ENCODE data around the gene SLTM.
"Not testable (repeated sequence)": the region's sequence is repeated elsewhere in the genome, so short reads cannot be mapped to it uniquely, and the experiment has no call there.

The SLTM gene

DNA sequence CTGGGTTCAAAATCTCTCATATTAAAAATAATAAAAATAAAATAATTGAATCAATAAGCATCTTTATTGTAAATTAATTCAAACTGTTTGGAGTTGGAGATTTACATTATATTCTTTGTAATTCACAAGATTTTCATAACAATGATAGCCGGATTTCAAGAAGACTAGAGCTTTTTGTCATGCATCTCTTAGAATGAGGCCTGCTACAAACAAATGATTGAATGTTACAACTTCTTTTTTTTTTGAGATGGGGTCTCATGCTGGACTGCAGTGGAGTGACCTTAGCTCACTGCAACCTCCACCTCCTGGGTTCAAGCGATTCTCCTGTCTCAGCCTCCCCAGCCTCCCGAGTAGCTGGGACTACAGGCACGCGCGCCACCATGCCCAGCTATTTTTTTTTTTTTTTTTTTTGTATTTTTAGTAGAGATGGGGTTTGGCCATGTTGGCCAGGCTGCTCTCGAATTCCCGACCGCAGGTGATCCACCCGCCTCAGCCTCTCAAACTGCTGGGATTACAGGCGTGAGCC is 3.5 kb downstream of the SLTM start:
- no peak for DNase-seq (ENCODE audit: low read depth in 2 of 2)

DNA sequence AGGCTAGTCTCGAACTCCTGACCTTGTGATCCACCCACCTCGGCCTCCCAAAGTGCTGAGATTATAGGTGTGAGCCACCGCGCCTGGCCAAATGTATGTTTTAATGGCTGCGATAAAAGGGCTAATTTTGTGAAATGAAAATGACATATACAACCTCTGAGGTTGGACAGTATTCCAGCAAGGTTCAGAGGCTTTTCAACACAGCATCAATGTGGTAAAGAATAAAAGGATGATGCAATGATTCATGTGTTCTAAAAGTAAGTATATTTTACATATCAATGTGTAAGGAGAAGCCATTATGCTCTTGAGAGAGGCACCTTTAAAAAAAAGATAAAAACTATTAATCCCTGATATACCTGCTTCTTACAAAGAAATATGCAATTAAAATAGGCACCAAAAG is 6.7 kb downstream of the SLTM start:
- no peak for DNase-seq (ENCODE audit: low read depth in 2 of 2)

DNA sequence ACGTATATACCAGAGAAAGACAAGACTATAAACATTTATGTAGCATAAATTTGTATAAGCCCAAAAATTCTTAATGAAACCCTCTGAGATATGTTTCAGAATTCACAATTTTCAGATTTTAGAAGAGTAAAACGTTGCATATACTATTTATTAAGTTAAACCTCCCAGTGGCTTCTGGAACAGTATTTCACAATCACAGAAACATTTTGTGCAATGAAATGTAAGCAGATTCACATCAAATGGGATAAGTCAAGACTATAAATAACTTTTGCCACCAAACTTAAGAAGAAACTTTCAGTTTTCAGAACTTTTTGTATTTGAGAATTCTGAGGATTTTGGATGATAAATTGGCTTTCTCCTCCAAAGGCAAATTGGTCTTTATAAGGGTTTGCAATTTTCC is 9.2 kb downstream of the SLTM start:
- no peak for DNase-seq (ENCODE audit: low read depth in 2 of 2)

DNA sequence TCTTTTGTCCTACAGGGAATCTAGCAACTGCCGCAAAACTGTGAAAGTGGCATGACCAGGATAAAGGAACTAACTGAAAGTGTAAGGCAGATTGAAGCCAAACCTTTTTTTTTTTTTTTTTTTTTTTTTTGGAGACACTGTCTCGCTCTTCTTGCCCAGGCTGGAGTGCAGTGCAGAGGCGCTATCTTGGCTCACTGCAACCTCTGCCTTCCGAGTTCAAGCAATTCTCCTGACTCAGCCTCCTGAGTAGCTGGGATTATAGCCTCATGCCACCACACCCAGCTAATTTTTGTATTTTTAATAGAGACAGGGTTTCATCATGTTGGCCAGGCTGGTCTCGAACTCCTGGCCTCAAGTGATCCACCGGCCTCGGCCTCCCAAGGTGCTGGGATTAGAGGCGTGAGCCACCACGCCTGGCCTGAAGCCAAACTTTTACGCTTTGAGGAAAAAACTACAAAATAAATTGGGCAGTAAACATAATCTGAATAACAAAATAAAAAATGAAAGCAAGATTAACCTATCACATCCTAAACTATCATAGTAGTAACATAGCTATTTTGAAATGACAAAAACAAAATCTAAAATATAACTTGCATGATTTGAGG is 9.7 kb downstream of the SLTM start:
- no peak for DNase-seq (ENCODE audit: low read depth in 2 of 2)

DNA sequence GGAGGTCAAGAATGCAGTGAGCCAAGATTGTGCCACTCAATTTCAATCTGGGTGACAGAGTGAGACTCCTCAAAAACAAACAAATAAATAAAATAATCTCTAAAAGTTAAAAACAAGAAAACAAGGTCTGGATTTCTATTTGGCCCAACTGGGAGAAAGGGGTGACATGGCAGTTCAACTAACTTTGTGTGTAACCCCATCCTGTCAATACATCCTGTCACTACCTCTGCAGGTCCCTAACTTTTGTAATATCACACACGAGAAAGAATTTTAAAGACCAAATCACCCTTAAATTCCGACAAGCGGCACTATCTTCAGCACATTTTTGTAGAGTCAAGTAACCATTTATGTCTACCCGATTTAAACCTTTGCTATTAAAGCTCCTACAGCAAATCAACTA is 10.2 kb downstream of the SLTM start:
- no peak for DNase-seq (ENCODE audit: low read depth in 2 of 2)

DNA sequence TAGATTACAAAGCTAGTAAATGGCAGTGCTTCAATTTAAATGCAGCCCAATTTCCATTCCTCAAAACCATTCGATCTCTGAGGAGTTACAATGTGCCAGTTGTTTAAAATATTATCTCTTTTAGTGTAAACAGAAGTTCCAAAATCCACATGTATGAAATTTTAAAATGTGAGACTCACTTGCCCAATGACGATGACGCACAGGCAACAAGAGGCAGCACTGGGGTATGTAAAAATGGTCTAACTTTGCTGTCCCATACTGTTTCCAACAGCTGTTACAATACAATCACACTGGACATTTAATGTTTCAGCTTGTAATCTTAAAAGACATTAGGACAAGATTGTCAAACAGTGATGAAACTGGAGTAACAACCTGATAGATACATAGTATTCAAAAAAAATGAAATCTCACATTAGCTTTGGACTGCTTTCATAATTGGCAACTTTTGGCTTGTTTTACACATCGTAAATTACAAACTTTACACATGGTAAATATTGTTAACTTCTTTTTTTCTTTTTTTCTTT is 12.2 kb downstream of the SLTM start:
- DNase-seq (ENCODE audit: low read depth in 2 of 2) = no peak

DNA sequence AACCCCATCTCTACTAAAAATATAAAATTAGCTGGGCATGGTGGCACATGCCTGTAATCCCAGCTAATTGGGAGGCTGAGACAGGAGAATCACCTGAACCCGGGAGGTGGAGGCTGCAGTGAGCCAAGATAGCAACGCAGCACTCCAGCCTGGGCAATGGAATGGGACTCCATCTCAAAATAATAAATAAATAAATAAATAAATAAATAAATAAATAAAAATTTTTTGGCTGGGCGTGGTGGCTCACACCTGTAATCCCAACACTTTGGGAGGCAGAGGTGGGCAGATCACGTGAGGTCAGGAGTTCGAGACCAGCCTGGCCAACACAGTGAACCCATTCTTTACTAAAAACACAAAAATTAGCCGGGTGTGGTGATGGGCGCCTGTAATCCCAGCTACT is 13.0 kb downstream of the SLTM start:
- not testable (repeated sequence) for DNase-seq (ENCODE audit: low read depth in 2 of 2)

DNA sequence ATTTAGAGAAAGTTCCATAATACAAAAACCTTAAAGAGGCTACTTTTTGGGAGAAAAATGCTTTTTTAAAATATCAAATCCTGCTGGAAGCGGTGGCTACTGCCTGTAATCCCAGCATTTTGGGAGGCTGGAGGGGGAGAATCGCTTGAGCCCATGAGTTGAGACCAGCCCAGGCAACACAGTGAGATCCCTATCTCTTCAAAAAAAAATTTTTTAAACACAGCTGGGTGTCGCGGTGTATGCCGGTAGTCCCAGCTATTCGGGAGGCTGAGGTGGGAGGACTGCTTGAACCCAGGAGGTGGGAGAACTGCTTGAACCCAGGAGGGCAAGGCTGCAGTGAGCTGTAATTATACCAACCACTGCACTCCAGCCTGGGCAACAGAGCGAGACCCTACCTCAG is 14.2 kb downstream of the SLTM start:
- no peak for DNase-seq (ENCODE audit: low read depth in 2 of 2)

DNA sequence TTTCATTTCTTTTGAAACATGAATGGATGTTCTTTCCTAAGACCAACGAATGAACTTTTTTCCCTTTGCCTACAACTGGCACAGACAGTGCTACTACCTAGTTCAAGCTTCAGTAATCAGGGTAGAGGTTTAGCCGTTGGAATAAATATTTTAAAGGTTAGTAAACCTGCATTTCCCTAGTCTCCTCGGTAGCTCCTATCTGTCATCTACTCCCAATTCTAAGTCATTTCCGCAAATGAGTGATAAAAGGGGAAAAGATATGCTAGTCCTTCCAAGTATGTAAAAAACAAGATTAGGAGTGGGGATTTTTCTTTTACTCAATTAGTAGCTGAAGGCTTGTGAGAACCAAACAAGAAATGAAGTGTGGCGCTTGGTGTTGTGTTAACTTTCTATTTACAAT is 15.2 kb downstream of the SLTM start:
- DNase-seq (ENCODE audit: low read depth in 2 of 2) = no peak

DNA sequence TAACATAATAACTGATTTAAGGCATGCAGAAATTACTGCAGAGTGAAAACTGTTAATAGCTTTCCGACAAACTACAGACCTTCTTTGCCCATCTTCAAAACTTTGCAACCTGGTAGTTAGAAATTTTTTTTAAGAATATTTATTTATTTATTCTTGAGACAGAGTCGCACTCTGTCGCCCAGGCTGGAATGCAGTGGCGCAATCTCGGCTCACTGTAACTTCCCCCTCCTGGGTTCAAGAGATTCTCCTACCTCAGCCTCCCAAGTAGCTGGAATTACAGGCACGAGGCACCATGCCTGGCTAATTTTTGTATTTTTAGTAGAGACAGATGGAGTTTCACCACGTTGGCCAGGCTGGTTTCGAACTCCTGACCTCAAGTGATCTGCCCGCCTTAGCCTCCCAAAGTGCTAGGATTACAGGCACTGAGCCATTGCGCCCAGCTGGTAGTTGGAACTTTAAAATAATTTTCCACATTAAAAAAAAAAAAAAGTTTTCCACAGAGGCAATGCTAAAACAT is 15.8 kb downstream of the SLTM start:
- not testable (repeated sequence) for DNase-seq (ENCODE audit: low read depth in 2 of 2)

DNA sequence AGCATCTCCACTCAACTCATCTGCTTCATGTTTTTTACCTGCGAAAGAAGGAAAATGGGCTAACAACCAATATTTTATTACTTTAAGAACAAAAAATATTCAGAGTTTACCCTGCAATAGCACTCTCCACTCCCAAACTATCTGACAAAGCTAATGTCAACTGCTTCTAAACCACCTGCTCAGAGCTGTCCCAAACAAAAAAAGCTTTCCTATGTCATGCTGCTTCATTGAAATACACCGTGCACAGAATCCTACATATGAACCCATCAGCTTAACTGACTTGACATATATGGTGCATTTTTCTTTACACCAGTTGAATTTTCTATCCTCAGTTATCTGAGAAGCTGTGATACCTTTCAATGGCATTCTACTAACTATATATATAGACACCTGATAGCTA is 16.5 kb downstream of the SLTM start:
- DNase-seq (ENCODE audit: low read depth in 2 of 2) = no peak

DNA sequence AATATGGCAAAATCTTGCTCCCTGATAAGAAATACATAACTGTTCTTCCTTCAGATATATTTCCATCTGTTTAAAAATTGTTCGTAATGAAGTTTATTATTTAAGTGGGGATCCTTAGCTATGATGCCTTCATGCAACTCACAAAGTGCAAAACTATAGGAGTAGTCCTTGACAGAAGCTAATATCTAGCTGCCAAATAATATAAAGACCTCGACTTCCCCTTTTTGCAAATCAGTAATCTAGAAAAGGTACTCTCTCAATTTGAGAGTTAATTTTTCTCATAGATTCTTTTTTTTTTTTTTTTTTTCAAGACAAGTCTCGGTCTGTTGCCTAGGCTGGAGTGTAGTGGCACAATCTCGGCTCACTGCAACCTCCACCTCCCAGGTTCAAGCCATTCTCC is 23.0 kb downstream of the SLTM start:
- no peak for DNase-seq (ENCODE audit: low read depth in 2 of 2)

DNA sequence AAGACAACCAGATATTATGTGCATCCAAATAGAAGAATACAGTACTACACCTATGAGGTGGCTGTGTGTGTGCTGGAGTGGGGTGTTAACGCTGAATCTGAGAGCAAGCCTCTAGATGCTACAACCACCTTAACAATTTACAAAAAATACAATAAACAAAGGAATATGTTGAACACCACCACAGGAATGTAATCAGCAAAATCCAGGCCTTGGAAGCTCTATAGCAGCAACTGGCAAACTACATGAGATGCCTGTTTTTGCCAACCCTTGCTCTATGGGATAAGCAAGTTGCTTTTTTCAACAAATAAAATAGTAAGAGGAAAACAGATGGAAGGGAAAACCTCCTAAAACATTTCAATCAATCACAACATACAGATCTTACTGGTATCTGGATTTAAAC is 23.9 kb downstream of the SLTM start:
- no peak for DNase-seq (ENCODE audit: low read depth in 2 of 2)

DNA sequence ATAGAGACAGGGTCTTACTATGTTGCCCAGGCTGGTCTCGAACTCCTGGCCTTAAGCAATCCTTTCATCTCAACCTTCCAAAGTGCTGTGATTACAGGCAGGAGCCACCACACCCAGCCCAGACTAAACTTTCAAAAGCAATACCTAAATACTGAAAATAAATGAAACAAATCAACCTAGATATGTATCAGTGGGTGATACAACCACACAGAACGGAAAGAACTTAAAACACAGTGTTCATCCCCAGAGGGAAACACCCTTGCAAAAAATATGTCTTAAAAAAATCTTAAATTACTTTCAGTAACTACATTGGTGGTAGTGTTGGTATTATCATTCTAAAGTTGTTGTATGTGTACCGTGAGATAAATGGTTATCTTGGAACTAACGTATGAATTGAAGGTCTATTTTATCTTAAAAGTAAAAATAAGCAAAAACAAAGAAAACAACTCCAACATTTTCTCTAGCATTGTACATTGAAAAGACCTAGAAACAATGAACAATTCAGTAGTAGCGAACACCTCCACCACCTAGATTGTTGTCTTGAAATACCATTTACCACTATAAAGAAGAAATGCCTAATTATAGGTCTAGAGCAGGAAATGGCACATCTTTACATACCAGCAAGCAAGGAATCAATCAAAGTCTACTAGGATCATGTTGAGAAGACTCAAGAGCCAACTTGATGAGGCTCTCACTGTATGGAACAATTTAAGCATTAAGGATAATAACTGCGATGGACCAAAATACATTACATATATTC is 24.7 kb downstream of the SLTM start:
- DNase-seq (ENCODE audit: low read depth in 2 of 2) = no peak

DNA sequence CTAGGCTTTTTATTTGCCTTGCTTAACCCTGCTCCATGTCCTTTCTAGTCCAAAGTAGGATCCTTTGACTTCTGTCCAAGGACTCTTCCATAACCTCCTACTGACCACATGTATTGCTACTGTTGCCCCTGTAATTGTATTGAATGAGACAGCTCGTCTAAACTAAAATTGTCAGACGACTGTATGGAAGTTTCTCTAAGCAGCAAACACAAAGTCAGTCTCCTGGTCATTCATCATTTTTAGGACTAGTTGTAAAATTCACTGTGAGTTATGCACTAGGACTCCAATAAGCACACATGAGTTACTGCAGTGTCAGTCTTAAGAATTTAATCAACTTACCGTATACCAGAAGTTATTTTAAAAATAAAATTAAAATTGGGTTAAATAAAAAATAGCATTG is 32.8 kb downstream of the SLTM start:
- no peak for DNase-seq (ENCODE audit: low read depth in 2 of 2)

DNA sequence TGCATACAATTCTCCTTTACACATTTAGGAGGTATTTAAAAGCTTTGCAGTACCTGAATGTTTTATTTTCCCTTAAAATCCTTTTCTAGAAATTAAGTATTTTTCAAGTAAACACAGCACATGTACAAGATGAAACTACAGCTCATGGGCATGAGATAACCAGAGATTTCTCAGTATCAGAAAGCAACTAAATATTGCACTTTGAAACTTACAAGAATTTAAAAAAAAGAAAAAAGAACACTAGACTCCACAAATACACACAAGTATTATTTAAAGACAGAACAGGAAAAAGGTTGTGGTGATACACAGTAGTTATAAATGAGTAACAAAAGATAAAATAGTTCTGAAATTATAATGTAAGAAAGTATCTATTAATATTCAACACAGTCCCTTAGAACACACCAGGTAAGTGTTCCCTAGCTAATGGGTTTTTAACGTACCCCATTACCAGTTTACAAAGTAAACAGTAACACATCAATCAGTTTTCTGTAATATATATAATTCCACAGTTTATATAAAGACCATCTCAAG is 35.3 kb downstream of the SLTM start:
- DNase-seq (ENCODE audit: low read depth in 2 of 2) = no peak

DNA sequence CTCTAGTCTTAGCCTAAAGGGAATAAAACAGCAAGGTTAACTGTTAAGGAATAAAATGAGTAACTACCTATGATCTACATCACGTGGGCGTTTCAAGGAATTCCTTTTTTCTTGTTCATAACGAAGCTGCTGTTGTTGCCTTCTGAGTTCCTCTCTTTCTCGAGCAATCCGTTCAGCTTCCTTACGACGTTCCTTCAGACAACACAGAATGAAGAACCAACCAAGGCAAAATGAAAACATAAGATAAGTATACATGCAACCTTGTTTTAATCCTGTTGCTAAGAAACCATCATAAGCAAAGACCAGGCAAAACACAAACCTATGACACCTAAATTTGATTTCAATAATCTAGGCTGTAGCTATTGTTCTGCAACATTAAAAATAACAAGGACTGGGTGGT is 44.1 kb downstream of the SLTM start:
- DNase-seq (ENCODE audit: low read depth in 2 of 2) = no peak

DNA sequence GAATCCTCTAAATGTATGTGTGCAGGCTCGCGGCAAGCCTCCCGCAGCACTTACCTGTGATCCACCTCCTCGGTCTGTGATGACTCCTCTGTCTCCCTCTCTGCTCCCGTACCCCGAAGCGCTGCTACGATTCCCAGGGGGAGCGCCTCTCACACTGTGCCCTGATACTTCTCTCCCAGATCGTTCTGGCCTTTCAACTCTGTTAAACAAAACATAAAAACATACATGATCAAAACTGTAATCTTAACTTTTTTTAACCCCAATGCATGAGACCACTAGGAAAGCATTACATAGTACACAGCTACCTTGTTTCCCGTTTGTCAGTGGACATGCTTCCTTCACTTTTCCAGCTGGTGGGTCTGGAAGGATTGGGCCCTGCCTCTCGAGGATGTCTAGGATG is 46.6 kb downstream of the SLTM start:
- DNase-seq (ENCODE audit: low read depth in 2 of 2) = no peak

DNA sequence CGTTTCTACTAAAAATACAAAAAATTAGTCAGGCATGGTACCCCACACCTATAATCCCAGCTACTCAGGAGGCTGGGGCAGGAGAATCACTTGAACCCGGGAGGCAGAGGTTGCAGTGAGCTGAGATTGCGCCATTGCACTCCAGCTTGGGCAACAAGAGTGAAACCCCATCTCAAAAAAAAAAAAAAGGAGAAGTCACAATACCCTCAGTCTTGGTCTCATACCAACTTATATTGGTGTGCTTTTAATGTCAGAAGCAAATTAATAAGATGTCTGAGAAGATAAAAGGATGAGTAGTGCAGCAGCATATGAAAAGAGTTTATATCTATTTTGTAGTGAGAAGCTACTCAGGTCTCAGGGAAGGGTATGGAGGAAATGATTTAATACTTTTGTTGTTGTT is 49.6 kb downstream of the SLTM start:
- DNase-seq (ENCODE audit: low read depth in 2 of 2) = not testable (repeated sequence)

DNA sequence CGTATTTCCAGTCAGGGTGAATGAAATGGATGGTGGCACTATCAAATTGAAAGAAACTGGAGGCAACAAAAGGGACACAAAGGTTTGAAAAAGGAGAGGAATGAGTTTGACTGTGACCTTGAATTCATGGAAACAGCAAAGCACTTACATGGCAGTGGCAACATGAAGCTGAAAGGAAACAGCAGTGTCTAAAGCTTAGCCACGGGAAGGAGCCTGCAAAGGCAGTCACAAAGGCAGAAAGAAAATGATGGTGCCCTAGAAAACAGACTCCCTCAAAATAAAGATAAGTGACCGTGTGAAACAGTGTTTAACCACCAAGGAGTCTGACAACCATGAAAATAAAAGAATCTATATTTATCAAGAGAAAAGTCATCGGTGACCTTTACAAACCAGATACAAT is 51.2 kb downstream of the SLTM start:
- DNase-seq (ENCODE audit: low read depth in 2 of 2) = no peak

DNA sequence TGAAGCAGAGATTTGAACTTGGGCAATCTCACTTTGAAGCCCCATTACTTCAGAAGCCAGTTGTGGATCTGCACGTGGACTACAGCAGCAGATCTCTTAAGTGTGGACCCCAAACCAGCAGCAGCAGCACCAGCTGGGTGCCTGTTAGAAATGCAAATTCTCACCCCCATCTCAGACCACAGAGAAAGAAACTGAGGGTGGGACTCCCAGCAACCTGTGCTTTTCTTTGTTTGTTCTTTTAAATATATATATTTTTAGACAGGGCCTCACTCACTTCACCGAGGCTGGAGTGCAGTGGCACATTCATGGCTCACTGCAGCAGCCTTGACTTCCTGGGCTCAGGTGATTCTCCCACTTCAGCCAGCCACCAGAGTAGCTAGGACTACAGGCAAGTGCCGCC is 53.2 kb downstream of the SLTM start:
- DNase-seq (ENCODE audit: low read depth in 2 of 2) = no peak

DNA sequence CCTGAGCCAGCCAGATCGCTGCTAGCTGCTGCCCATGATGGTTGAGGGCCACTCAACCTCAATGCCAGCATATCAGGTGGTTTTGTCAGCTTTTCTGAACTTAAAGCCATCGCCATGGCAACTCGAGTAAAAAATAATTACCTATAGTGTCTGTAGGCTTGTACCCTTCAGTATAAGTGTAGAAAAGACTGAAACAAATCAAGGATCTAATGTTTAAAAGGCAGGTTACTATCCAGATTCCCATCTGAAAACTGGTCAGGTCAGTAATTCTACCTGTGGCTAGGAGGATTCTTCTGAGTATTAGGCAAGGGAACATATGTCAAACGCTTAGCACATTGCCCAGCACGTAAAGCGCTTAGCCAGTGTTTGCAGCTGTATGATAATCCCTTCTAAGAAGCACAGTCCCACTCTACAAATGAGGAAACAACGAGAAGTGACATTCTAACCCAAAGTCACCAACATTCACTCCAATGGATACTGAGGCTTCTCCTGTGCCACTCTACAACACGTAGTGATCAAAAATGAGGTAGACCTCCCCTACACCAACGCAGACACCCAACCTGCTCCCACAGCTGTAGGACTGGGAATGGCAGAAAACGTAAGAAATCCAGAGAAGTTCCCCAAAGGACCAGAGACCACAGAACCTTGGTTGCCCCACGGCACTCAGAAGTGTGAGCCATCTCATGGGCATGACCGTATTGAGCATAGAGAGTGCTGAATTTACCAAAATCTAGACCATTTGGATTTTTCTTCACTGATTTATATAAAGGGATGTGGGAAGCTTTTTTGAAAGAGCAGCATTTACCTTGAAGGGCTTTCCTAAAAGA is 55.3 kb downstream of the SLTM start:
- DNase-seq (ENCODE audit: low read depth in 2 of 2) = no peak

All from stimulated activated CD8-positive, alpha-beta memory T cell treated with anti-CD3 and anti-CD28 coated beads, Interleukin-7, amount 100 ng/mL, for 4 hours (primary cell).